MCF 10A (cell line): ENCODE data around the gene RHEBL1. TPM values are rescaled to one million over a fixed set of nuclear protein-coding genes. Genes with fewer than 3 reads are reported as not detected.

ENCODE experiments used
- BruUV-seq: library from RNA; stranded (reverse); fragments of 400-500 nt; replicated peaks from 2 replicates; lab custom pipeline; 2021; lab: Mats Ljungman, UMichigan
- CTCF ChIA-PET: fragments of 300-600 bp; sonication (Branson Sonifier 250); formaldehyde crosslinking; extraction: SDS; loops from one replicate; lab custom pipeline; 2021; ENCODE audit warnings: antibody characterized with exemption, inconsistent platforms; lab: Yijun Ruan, JAX
- POLR2A ChIA-PET: fragments of 300-600, 350-650 bp; sonication (Branson Sonifier 250); formaldehyde crosslinking; extraction: SDS; loops from one replicate; lab custom pipeline; 2020; ENCODE audit warnings: antibody characterized with exemption, inconsistent platforms; lab: Yijun Ruan, JAX
- DNase-seq: peaks from one replicate; pipeline ENCODE4 v3.0.0-alpha.2; 2018; ENCODE audit not compliant: unreplicated experiment
- H3K27ac Mint-ChIP-seq: one replicate; pipeline ENCODE4 v1.8.0; 2022; ENCODE audit warnings: mild to moderate bottlenecking, low read depth, mixed read lengths; ENCODE audit not compliant: unreplicated experiment
- H3K27me3 Mint-ChIP-seq: one replicate; pipeline ENCODE4 v1.8.0; 2022; ENCODE audit warnings: mixed read lengths; ENCODE audit not compliant: insufficient read depth, unreplicated experiment
- H3K36me3 Mint-ChIP-seq: one replicate; pipeline ENCODE4 v1.8.0; 2022; ENCODE audit warnings: mild to moderate bottlenecking, moderate library complexity, mixed read lengths; ENCODE audit not compliant: insufficient read depth, unreplicated experiment
- H3K4me1 Mint-ChIP-seq: one replicate; pipeline ENCODE4 v1.8.0; 2022; ENCODE audit warnings: mixed read lengths; ENCODE audit not compliant: insufficient read depth, unreplicated experiment
- H3K4me3 Mint-ChIP-seq: one replicate; pipeline ENCODE4 v1.8.0; 2022; ENCODE audit warnings: mild to moderate bottlenecking, moderate library complexity, mixed read lengths; ENCODE audit not compliant: unreplicated experiment
- H3K9me3 Mint-ChIP-seq: one replicate; pipeline ENCODE4 v1.8.0; 2022; ENCODE audit warnings: mixed read lengths; ENCODE audit not compliant: unreplicated experiment
- intact Hi-C: fragments of 100-400 bp; cut with micrococcal nuclease; formaldehyde crosslinking; loops from 2 replicates; pipeline ENCODE4 v1.14.1; 2022
- total RNA-seq: library from RNA; stranded (reverse); gene quantifications from 2 replicates; pipeline ENCODE4 v1.2.3, GENCODE V29; 2022
- TF ChIP-seq, protein P1 (sequence below): fragments of 200-600 bp; IDR thresholded peaks from one replicate; pipeline ENCODE4 v1.8.0; 2022; ENCODE audit warnings: antibody characterized with exemption, mild to moderate bottlenecking; ENCODE audit not compliant: unreplicated experiment

The RHEBL1 gene
- total RNA-seq, 1 experiment from 2014 or later: 0.35 TPM

DNA sequence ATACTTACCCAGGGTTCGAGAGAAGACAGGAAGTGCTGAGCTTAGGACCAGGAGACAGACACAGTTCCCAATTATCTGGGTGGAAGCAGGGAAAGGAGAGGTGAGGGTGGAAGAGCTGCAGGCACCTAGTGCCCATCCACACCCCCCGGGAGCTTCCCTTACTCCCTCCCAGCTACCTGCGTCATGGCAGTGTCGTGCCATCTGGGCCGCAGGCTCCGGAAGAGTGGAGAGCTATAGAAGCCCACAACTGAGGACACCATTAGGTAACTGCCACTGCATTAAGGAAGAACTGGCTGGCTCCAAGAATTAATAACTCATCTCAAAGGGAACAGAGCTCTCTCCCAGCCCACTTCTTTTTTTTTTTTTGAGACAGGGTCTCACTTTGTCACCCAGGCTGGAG lies 30.6 kb upstream of the RHEBL1 start:
- BruUV-seq: no TSS peak
- POLR2A ChIA-PET: interaction anchor here (1.3 to 3.2 kb wide), 3 partner anchors 10 to 30 kb away, joined by 3 to 25 read pairs (median 9); partner anchors contain the start of genes LMBR1L and TUBA1B
- CTCF ChIA-PET: interaction anchor here (0.6 to 6.8 kb wide), 10 partner anchors 8 to 36 kb away, joined by 3 to 99 read pairs (median 9); no protein-coding TSS in a partner anchor
- no peak for DNase-seq
- no peak overlapping the region for H3K4me3 Mint-ChIP-seq
- no peaks in the 10 kb centered on the region for H3K9me3 Mint-ChIP-seq
- no peaks in the 10 kb centered on the region for H3K27me3 Mint-ChIP-seq
- intact Hi-C loops: no loop called here
- TF ChIP-seq, protein P1, sequence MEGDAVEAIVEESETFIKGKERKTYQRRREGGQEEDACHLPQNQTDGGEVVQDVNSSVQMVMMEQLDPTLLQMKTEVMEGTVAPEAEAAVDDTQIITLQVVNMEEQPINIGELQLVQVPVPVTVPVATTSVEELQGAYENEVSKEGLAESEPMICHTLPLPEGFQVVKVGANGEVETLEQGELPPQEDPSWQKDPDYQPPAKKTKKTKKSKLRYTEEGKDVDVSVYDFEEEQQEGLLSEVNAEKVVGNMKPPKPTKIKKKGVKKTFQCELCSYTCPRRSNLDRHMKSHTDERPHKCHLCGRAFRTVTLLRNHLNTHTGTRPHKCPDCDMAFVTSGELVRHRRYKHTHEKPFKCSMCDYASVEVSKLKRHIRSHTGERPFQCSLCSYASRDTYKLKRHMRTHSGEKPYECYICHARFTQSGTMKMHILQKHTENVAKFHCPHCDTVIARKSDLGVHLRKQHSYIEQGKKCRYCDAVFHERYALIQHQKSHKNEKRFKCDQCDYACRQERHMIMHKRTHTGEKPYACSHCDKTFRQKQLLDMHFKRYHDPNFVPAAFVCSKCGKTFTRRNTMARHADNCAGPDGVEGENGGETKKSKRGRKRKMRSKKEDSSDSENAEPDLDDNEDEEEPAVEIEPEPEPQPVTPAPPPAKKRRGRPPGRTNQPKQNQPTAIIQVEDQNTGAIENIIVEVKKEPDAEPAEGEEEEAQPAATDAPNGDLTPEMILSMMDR: no peak
- H3K36me3 Mint-ChIP-seq: peaks cover 28% of the 10 kb centered on the region
- H3K4me1 Mint-ChIP-seq: peaks cover 2% of the 10 kb centered on the region
- H3K27ac Mint-ChIP-seq: no peak overlapping the region

DNA sequence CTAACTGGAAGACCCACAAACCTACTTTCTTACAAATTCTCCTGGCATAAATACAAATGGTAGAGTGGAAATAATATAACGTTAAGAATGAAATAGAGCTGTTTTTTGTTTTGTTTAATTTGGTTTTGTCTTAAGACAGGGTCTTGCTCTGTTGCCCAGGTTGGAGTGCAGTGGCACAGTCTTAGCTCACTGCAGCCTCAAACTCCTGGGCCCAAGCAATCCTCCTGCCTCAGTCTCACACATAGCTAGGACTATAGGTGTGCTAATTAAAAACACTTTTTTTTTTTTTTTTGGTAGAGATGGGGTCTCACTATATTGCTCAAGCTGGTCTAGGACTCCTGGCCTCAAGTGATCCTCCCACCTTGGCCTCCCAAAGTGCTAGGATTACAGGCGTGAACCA lies 28.9 kb upstream of the RHEBL1 start:
- H3K27me3 Mint-ChIP-seq: no peaks in the 10 kb centered on the region
- H3K27ac Mint-ChIP-seq: no peak overlapping the region
- no TSS peak for BruUV-seq
- no peak overlapping the region for H3K4me3 Mint-ChIP-seq
- TF ChIP-seq, protein P1: no peak
- no peaks in the 10 kb centered on the region for H3K9me3 Mint-ChIP-seq
- intact Hi-C loops: loop anchor here (2.0 kb wide), 1 partner anchor 34 kb away; no protein-coding TSS in a partner anchor
- DNase-seq: no peak
- H3K4me1 Mint-ChIP-seq: peaks cover 5% of the 10 kb centered on the region
- H3K36me3 Mint-ChIP-seq: peaks cover 28% of the 10 kb centered on the region
- POLR2A ChIA-PET: interaction anchor here (0.7 to 3.2 kb wide), 4 partner anchors 11 to 91 kb away, joined by 3 to 25 read pairs (median 4); partner anchors contain the start of gene LMBR1L
- CTCF ChIA-PET: interaction anchor here (0.6 to 6.8 kb wide), 19 partner anchors 10 to 283 kb away, joined by 3 to 99 read pairs (median 5); partner anchors contain the start of genes LMBR1L and TUBA1B

DNA sequence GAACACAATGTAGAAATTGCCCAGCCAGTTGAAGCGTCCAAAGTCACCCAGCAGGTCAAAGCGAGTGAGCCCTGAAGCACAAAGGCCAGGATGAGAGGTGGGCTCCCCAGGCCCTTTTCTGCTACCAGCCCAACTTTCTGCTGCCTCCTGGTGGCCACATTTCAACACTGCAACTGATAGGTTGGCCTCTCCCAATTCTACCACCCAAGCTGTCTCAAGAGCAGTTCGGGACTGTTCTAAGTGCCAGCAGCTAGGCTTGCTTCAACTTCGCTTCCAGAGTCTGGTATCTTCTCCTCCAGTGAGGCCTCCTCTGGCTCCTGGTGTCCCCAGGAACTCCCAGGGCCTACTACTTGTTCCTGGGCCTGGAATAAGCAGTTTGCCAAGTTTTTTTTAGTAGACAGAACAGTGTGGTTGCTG lies 28.3 kb upstream of the RHEBL1 start:
- Mint-ChIP-seq H3K4me3 (no peak overlapping the region), H3K4me1 (peaks cover 5% of the 10 kb centered on the region), H3K27ac (no peak overlapping the region), H3K36me3 (peaks cover 28% of the 10 kb centered on the region), H3K27me3 (no peaks in the 10 kb centered on the region), H3K9me3 (no peaks in the 10 kb centered on the region)
- no TSS peak for BruUV-seq
- ChIA-PET CTCF (interaction anchor here (0.6 to 6.8 kb wide), 17 partner anchors 10 to 773 kb away, joined by 3 to 99 read pairs (median 5); partner anchors contain the start of genes LMBR1L and TUBA1B), POLR2A (interaction anchor here (0.5 to 3.2 kb wide), 5 partner anchors 11 to 1388 kb away, joined by 3 to 25 read pairs (median 4); partner anchors contain the start of gene LMBR1L)
- DNase-seq: peak; percentile 61
- TF ChIP-seq, protein P1: peak; percentile 51
- intact Hi-C loops: loop anchor here (2.0 kb wide), 1 partner anchor 33 kb away; no protein-coding TSS in a partner anchor

DNA sequence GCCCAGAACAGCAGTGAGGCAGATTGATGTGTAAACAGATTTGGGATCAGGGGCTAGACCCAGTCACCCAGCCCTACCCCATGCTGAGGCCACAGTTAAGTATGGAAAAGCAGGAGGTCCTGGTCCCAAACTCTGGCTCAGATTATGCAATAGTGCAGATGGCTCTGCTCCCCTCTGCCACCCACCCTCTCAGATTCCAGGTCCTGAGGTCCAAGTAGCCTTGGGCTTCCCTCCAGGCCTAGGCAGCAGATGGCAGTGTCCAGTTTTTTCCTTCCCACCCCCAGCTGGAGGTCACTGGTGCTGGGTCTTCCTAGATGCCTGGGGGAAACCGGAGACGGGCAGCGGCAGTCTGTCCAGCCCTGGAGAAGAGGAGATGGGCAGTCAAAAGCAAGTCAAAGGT lies 27.6 kb upstream of the RHEBL1 start:
- H3K4me3 Mint-ChIP-seq: no peak overlapping the region
- ChIA-PET POLR2A (interaction anchor here (0.5 to 1.3 kb wide), 2 partner anchors 11 to 33 kb away, joined by 4 to 5 read pairs; no protein-coding TSS in a partner anchor), CTCF (interaction anchor here (0.7 to 6.8 kb wide), 8 partner anchors 10 to 774 kb away, joined by 3 to 99 read pairs (median 5); partner anchors contain the start of gene LMBR1L)
- peaks cover 5% of the 10 kb centered on the region for H3K4me1 Mint-ChIP-seq
- DNase-seq: no peak
- intact Hi-C loops: no loop called here
- no peak overlapping the region for H3K27ac Mint-ChIP-seq
- no TSS peak for BruUV-seq
- TF ChIP-seq, protein P1: no peak
- H3K9me3 Mint-ChIP-seq: no peaks in the 10 kb centered on the region
- no peaks in the 10 kb centered on the region for H3K27me3 Mint-ChIP-seq
- H3K36me3 Mint-ChIP-seq: peaks cover 28% of the 10 kb centered on the region
